Posterior vena cava (tissue), 2 donors: ENCODE data around the gene PAK2. TPM values are rescaled to one million over a fixed set of nuclear protein-coding genes. Genes with fewer than 3 reads are reported as not detected.
"Not testable (repeated sequence)": the region's sequence is repeated elsewhere in the genome, so short reads cannot be mapped to it uniquely, and the experiment has no call there.

ENCODE experiments used
- DNase-seq: peaks from one replicate; pipeline ENCODE4 v3.0.0-alpha.2; 2020; ENCODE audit warnings: low spot score
- intact Hi-C, 2 donors: fragments of 100-400 bp; cut with DNase I; formaldehyde crosslinking; loops; one replicate each; pipeline versions ENCODE4 v1.14.1 to v1.14.2; 2022 to 2023
- total RNA-seq, 2 donors: library from RNA; stranded (reverse); fragmentation: NEBNext Ultra II Directional; extraction: Animal tissue kit (Norgen Biotek cat#: 25700); gene quantifications; one replicate each; pipeline ENCODE4 v1.2.1, GENCODE V29; 2021
- donor health status: DM: yes; HTN: yes; CAD: no.
- donor health status: DM: yes; HTN: yes; CAD: no.

The PAK2 gene
- total RNA-seq, 2 donors from 2014 or later = 39.7 to 57.9 TPM

DNA sequence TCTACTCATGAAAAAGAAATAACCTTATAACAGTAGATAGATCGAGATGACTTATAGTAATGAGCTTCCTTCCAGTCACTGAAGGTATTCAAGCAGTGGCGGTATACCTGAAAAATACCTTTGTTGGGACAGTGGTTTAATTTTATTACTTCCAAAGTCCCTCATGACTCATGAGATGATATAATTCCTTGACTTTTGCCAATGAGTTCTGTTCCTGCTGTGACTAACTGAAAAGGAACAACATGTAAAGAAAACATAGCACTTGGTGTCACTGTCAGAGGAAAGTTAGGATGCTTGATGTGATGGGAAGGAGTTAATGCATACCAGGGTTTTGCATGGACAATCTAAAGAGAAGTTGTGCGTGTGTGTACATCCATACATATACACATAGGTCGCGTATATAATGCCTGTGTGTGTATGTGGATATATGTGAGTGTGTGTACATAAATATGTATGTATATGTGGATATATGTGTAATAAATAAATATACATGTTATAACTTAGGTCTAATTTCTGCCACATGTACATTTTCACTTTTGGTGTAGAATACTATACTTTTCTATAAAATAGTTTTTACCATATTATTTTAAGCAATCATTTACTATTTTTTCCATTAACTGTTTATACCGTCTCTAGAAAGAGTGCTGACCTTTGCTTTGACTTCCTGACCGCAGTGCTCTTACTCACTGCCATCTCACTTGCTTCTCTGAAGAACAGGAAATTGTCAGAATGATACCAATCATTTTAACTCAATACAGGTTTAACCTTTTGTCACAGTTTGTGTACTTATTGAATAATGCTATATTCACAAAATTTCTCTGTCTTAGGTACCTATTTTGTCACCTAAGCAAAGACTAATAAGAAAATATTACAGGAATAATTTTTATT lies 12.6 kb upstream of the PAK2 start:
- DNase-seq = no peak
- intact Hi-C loops = no loop called here

DNA sequence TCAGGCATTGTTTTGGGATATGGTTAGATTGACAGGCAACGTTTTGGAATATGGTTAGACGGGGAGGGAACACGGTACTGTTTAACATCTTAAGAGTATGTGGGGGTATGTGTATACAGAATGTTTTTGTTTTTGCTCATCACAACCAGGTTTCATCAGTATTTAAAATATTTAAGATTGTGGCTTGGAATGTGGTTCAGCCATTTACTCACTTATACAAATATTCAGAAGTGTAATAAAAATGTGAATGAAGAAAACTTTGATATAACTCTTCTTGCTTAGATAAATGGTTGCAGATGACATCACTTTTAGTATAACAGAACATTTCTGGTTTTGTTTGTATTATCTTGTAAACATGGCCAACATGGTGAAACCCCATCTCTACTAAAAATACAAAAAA lies 3.9 kb upstream of the PAK2 start:
- intact Hi-C loops = loop anchor here in 1 of 2 donors (10.0 kb wide), 1 partner anchor 571 kb away; no protein-coding TSS in a partner anchor
- no peak for DNase-seq

GRCh38 chr3:196736670-196737374 lies 2.8 kb upstream of the PAK2 start:
- intact Hi-C loops = loop anchor here in 1 of 2 donors (10.0 kb wide), 1 partner anchor 572 kb away; no protein-coding TSS in a partner anchor
- no peak for DNase-seq

DNA sequence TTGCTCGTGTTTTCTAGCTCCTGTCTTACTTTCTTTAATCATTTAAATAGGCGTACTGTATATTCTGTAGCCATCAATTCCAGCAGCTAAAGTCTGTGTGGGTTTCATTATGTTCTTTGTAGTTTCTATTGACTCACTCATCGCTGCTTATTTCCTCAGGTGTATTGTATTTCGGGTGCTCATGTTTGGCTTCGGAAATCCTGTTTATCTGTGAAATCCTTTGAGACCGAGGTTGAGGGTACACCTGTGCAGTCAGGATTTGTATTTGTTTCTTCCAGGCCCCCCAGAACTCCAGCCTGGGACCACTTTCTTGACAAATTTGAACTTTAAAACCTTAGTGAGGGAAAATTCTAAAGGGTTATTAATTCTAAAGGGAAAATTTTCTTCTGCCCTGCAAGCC lies 2.0 kb upstream of the PAK2 start:
- intact Hi-C loops = loop anchor here in 1 of 2 donors (10.0 kb wide), 1 partner anchor 573 kb away; no protein-coding TSS in a partner anchor
- no peak for DNase-seq

DNA sequence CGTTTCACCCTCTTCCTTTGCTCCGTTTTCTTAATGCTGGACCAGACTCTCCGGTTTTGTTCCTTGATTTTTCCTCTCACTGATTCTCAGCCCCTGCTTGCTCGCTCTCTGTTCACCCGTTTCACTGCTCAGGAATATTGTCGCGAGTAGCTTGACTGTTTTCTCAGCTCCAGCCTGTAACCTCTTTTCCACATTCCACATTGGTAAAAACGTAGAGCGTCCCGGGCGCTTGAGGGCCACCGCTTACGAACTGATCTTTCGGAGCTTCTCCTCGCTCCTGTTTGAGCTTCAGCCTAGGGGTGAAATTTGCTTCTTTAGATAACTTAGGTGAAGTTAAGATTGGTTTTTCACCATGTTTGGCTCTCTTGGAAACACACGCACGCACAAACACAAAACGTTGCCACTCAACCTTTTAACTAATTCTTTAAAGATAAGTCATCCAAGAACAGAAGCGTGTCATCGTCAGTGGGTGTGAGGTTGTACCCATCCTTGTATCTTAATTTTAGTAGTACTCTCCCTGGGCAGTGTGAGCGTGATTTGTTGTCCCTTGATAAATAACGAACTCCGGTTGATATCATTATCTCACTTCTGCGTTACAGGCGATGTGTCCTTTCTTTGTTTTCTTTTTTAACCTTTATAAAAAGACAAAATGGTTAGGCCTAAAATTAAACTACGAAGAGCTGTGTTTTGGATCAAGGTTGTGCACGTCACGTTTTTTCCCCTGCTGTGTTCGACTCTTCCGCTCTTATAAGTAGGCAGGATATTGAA lies 1.0 kb downstream of the PAK2 start:
- intact Hi-C loops = no loop called here
- no peak for DNase-seq

DNA sequence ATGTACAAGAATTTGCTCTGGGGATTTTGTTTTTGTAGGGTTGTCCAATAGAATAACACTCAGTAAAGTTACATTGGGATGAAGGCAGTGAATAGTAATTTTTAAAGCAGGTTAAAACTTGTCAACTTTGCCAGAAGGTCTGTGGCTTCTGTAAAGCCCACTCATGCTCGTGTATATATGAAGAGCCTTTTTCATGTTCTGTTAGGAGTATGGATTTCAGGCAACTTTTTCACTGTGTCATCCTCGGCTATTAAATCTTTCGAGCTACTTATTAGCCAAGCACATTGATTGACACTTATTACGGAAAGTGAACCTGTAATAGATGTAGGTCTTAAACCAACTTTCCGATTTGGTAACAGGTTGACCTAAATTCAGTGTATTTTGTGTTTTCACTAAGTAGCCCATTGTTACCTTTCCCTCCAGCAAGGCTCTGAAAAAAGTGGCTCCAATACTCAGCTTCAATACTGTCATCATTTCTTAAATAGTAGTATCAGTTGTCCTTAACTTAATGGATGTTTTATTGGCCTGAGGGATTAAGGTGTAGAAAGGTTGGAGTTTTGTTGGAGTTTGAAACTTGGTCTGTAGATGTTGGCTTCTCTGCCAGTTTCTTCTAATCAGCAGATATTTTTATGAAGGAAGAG lies 1.7 kb downstream of the PAK2 start:
- intact Hi-C loops = no loop called here

GRCh38 chr3:196743569-196743968 lies 3.9 kb downstream of the PAK2 start:
- DNase-seq, intact Hi-C loops: not testable (repeated sequence)

More for the DNA sequence above, 1.7 kb downstream of the PAK2 start:
- no peak for DNase-seq

DNA sequence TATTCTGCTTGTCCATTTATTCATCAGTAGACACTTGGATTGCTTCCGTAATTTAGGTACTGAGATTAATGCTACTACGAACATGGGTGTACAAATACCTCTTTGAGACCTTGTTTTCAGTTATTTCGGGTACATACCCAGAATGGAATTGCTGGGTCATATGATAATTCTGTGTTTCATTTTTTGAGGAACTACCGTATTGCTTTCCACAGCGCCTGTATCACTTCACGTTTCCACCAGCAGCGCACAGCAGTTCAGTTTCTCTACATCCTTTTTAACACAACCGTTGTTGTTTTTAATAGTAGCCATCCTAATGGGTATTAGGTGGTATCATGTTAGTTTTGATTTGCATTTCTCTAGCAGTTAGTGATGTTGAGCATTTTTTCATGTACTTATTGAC lies 9.5 kb downstream of the PAK2 start:
- intact Hi-C loops = no loop called here
- no peak for DNase-seq

DNA sequence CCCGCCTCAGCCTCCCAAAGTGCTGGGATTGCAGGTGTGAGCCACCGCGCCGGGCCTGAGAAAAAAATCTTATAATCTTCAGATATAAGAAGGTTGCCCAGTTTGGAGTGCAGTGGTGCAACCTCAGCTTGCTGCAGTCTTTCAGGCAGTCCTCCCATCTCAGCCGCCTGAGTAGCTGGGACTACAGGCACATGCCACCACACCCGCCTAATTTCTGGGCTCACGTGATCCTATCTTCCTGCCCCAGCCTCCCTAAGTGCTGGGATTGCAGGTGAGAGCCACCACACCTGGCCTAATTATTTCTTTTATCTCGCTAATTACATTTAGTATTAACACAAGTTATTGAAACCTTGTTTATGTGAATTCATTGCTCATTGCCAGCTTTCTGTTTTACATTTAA lies 13.5 kb downstream of the PAK2 start:
- intact Hi-C loops = loop anchor here in 1 of 2 donors (10.0 kb wide), 1 partner anchor 62 kb away; no protein-coding TSS in a partner anchor
- DNase-seq = no peak

- intact Hi-C loops = loop anchor here in 1 of 2 donors (10.0 kb wide), 1 partner anchor 60 kb away; no protein-coding TSS in a partner anchor
- DNase-seq = no peak
Measured at GRCh38 chr3:196754091-196754981, 14.7 kb downstream of the PAK2 start.

DNA sequence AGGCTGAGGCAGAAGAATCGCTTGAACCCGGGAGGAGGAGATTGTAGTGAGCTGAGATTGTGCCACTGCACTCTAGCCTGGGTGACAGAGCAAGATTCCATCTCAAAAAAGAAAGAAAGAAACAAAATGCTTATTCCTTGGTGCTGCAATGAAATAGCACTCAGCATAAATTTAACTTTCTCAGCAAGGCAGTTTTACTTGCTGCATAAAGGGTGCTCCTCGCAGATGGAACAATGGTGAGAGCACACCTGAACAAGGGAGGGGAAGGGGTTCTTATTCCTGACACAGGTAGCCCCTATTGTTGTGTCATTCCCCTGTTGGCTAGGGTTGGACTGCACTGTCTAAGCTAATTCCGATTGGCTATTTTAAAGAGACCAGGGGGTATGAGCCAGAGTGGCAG lies 17.1 kb downstream of the PAK2 start:
- no peak for DNase-seq
- intact Hi-C loops = loop anchor here in 1 of 2 donors (1.0 to 10.0 kb wide), 2 partner anchors 14 to 58 kb away; no protein-coding TSS in a partner anchor

- intact Hi-C loops = loop anchor here in 1 of 2 donors (1.0 to 10.0 kb wide), 2 partner anchors 12 to 57 kb away; no protein-coding TSS in a partner anchor
- no peak for DNase-seq
Measured at GRCh38 chr3:196757876-196758739, 18.5 kb downstream of the PAK2 start.

GRCh38 chr3:196763179-196763578 lies 23.5 kb downstream of the PAK2 start:
- intact Hi-C loops = no loop called here
- no peak for DNase-seq

DNA sequence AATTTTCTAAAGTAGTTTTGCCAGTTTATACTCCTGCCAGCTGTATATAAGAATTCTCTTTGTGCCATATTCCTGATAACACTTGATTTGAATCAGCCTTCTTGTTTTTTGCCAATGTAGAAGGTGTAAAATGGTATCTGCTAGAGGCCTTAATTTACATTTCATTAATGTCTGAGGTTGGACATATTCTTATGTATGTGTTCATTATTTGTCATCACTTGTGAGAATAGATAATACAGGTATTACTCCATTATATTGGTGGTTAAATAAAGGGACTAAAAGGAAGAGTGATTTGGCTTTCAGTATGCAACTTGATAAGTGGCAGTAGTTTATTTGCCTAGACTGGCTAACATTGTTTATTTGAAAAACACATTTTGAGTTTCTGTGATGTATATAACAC lies 25.8 kb downstream of the PAK2 start:
- DNase-seq = no peak
- intact Hi-C loops = no loop called here

DNA sequence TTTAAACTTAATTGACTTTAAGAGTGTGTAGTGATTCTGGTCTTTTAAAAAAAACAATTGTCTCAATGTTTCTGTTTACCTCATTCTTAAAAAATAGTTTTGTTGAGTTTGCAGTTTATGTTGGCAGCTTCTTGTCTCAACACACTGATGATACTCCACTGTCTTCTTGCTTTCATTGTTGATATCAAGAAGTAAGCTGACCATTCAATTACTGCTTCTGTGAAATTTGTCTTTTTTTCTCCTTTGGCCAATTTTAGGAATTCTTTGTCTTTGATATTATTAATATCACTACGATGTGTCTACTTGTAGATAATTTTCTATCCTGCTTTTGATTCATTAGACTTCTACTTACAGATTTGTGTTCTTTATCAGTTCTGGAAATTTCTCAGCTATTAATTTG lies 31.4 kb downstream of the PAK2 start:
- no peak for DNase-seq
- intact Hi-C loops = no loop called here

GRCh38 chr3:196772102-196772501 lies 32.4 kb downstream of the PAK2 start:
- intact Hi-C loops = no loop called here
- DNase-seq = no peak

DNA sequence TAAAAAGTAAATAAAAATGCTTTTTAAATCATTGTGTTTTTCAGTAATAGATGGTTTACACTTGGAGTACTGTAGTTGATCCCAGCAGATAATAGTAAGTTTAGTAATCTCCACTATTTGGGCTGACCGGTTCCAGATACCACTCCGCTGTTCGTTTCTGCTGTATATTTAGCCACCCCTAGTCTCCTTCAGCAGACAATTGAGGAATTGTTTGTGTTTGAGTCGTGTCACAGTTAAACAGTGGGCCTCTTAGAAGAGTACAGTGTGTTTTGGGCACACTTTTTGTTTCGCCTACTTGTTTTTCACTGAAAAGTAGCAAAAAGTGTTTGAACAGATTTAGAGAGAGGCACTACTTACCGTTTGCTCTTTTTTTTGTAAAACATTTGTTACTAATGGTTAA lies 33.2 kb downstream of the PAK2 start:
- intact Hi-C loops = no loop called here

More for the DNA sequence above, 33.2 kb downstream of the PAK2 start:
- DNase-seq = no peak
